Gastroesophageal sphincter (tissue), 4 donors: Measurements from ENCODE around the gene SHLD2. TPM values are rescaled to one million over a fixed set of nuclear protein-coding genes. Genes with fewer than 3 reads are reported as not detected.

Experiments used
- total RNA-seq, 4 donors: library from RNA; depleted of rRNA; stranded (reverse); fragments of >200 nt; gene quantifications; one replicate each; pipeline ENCODE4 v1.1.0, GENCODE V29; 2016

The SHLD2 gene
- total RNA-seq, 4 donors from 2014 or later, result 21.2 to 31.0 (median 26.6) TPM

Other genes starting within 250 kb of the SHLD2 start
- gene MMRN2, start 137.6 kb upstream of the SHLD2 start, total RNA-seq, result 10 to 100 TPM; 18.5 to 77.7 (median 42.2) TPM
- 100 to 1,000 TPM in 1 of 4 donors, 10 to 100 TPM in 3; 12.8 to 102 (median 33.7) TPM for gene SNCG, start 136.6 kb upstream of the SHLD2 start, total RNA-seq
- gene ADIRF, start 126.7 kb upstream of the SHLD2 start, total RNA-seq, result 100 to 1,000 TPM in 2 of 4 donors, 10 to 100 TPM in 2; 36.5 to 408 (median 149) TPM
- not detected for gene FAM25A, start 74.9 kb upstream of the SHLD2 start, total RNA-seq
- 100 to 1,000 TPM; 155 to 214 (median 155) TPM for gene GLUD1, start 363 bp upstream of the SHLD2 start, total RNA-seq
- 1 to 10 TPM in 3 of 4 donors, under 1 TPM in 1; 0.27 to 4.0 (median 2.4) TPM for gene NUTM2A, start 130.2 kb downstream of the SHLD2 start, total RNA-seq